ENCODE data around the gene OXCT2. TPM values are rescaled to one million over a fixed set of nuclear protein-coding genes. Genes with fewer than 3 reads are reported as not detected.

OXCT2 gene
- total and polyA plus RNA-seq, 9 of the 15 experiments (the other 6 are each of a cell fraction or from before 2014, with no cell fraction given), result 0.08 to 0.64 (median 0.22) TPM; not detected in 2

DNA sequence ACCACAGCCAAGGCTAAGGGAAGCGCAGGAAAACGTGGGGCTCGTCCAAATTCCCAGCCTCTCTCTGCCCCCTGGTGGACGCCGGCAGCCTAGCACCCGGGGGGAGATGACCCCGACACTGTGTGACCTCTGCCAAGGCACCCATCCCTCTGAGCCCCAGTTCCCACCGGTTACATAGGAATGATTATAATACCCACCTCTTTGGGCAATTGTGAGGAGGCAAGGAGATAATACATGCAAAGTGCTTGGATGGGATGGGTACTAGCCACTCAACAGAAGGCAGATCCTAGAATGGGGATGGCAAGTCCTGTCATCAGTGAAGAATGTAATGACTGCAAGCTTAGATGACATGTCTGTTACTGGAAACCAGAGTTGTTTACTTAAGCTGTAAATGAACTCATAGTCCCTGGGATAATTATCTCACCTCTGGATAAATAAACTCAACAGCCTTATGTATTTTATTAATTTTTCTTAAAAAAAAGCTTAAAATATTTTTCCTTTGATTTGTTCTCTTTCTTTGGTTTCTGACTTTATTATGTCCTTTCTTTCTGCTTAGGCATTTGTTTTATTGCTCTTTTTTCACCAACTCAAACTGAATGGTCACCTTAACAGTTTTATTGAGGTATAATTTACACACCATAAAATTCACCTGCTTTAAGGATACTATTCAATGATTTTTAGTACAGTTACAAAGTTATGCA is 28.8 kb upstream of the OXCT2 start (continued):
- TF ChIP-seq ZFP36 (IDR thresholded peaks at IDR 0.05; ENCODE audit: low read depth, low read length, partially characterized antibody) (peak; percentile 31), TAF1 (IDR thresholded peaks at IDR 0.05; ENCODE audit: control insufficient read depth, extremely low read depth, insufficient read depth, low read length, severe bottlenecking) (no peak), SMARCB1 (IDR thresholded peaks at IDR 0.05; ENCODE audit: insufficient read length, low read depth) (no peak), SMAD3 (CRISPR knock-in tag; conservative IDR thresholded peaks at IDR 0.05) (0 out of 2 replicates have a peak, but pooled peaks have one; percentile 24), JUND (IDR thresholded peaks at IDR 0.05; ENCODE audit: borderline replicate concordance, low read depth, low read length) (no peak), JUND (tag; IDR thresholded peaks at IDR 0.05; ENCODE audit: borderline replicate concordance, low read depth, low read length) (peak; percentile 22; the same call in 1 of the 3 replicates), SMC3 (conservative IDR thresholded peaks at IDR 0.05; ENCODE audit: insufficient read depth, low read depth, low read length) (peak; percentile 89), NR2F6 (CRISPR knock-in tag; IDR thresholded peaks at IDR 0.05) (0 out of 2 replicates have a peak, but pooled peaks have one; percentile 47), BHLHE40 (IDR thresholded peaks at IDR 0.05; ENCODE audit: low read length) (peak; percentile 49; the same call in 1 of the 2 replicates), ATF3 (IDR thresholded peaks at IDR 0.05) (peak; percentile 77; the same call in 1 of the 2 replicates), ATF3 (CRISPR knock-in tag; conservative IDR thresholded peaks at IDR 0.05) (0 out of 2 replicates have a peak, but pooled peaks have one; percentile 3), USF2 (CRISPR knock-in tag; IDR thresholded peaks at IDR 0.05) (no peak), ZNF764 (CRISPR knock-in tag; IDR thresholded peaks at IDR 0.05; ENCODE audit: low read depth) (peak; percentile 52; the same call in 1 of the 2 replicates), FOXA3 (CRISPR knock-in tag; conservative IDR thresholded peaks at IDR 0.05 in 1 of 2, IDR thresholded peaks at IDR 0.05 in 1 of 2) (peak; percentile 79 to 80; a peak in 3 of 4 replicates)
- TF ChIP-seq, protein P1, sequence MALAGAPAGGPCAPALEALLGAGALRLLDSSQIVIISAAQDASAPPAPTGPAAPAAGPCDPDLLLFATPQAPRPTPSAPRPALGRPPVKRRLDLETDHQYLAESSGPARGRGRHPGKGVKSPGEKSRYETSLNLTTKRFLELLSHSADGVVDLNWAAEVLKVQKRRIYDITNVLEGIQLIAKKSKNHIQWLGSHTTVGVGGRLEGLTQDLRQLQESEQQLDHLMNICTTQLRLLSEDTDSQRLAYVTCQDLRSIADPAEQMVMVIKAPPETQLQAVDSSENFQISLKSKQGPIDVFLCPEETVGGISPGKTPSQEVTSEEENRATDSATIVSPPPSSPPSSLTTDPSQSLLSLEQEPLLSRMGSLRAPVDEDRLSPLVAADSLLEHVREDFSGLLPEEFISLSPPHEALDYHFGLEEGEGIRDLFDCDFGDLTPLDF (CRISPR knock-in tag; IDR thresholded peaks at IDR 0.05), result 0 out of 2 replicates have a peak, but pooled peaks have one; percentile 8
- TF ChIP-seq, protein P2, sequence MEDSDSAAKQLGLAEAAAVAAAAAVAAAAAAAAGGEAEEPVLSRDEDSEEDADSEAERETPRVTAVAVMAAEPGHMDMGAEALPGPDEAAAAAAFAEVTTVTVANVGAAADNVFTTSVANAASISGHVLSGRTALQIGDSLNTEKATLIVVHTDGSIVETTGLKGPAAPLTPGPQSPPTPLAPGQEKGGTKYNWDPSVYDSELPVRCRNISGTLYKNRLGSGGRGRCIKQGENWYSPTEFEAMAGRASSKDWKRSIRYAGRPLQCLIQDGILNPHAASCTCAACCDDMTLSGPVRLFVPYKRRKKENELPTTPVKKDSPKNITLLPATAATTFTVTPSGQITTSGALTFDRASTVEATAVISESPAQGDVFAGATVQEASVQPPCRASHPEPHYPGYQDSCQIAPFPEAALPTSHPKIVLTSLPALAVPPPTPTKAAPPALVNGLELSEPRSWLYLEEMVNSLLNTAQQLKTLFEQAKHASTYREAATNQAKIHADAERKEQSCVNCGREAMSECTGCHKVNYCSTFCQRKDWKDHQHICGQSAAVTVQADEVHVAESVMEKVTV (CRISPR knock-in tag; IDR thresholded peaks at IDR 0.05), result peak; percentile 78

Measured in K562 (cell line).